ENCODE results near the gene BTK.

BTK gene

GRCh38 chrX:101385795-101386541, at the start of gene BTK:
Gene BTK (minus strand): TSS chrX:101386191. CDS start chrX:101375284, 10,907 bp downstream.
- intact Hi-C loops (cut with micrococcal nuclease): no loop called here
- H3K9me3 Mint-ChIP-seq: no peaks in the 10 kb centered on the region
- H3K4me3 Mint-ChIP-seq: peak within 1 kb of the TSS; percentile 96
- no peaks in the 10 kb centered on the region for H3K27me3 Mint-ChIP-seq
- peak within 1 kb of the TSS; percentile 96 for H3K27ac Mint-ChIP-seq
- H3K4me1 Mint-ChIP-seq (ENCODE audit: low read depth): peaks cover 27% of the 10 kb centered on the region
- H3K36me3 Mint-ChIP-seq (ENCODE audit: low read depth): peaks cover 27% of the 10 kb centered on the region

- intact Hi-C loops (cut with micrococcal nuclease): no loop called here
- Mint-ChIP-seq H3K9me3 (no peaks in the 10 kb centered on the region), H3K36me3 (ENCODE audit: low read depth) (peaks cover 37% of the 10 kb centered on the region), H3K4me3 (no peak overlapping the region), H3K27me3 (no peaks in the 10 kb centered on the region), H3K27ac (no peak overlapping the region), H3K4me1 (ENCODE audit: low read depth) (no peaks in the 10 kb centered on the region)
Measured at GRCh38 chrX:101430457-101431078, 44.6 kb upstream of the BTK start.

- Mint-ChIP-seq H3K4me1 (ENCODE audit: low read depth) (peaks cover 4% of the 10 kb centered on the region), H3K9me3 (no peaks in the 10 kb centered on the region), H3K36me3 (ENCODE audit: low read depth) (peaks cover 44% of the 10 kb centered on the region), H3K27me3 (no peaks in the 10 kb centered on the region), H3K4me3 (no peak overlapping the region), H3K27ac (no peak overlapping the region)
- intact Hi-C loops (cut with micrococcal nuclease): no loop called here
Measured at GRCh38 chrX:101429934-101430333, 43.9 kb upstream of the BTK start.

GRCh38 chrX:101427954-101428353, 42.0 kb upstream of the BTK start:
- no peaks in the 10 kb centered on the region for H3K27me3 Mint-ChIP-seq
- H3K4me3 Mint-ChIP-seq: no peak overlapping the region
- no peaks in the 10 kb centered on the region for H3K9me3 Mint-ChIP-seq
- H3K27ac Mint-ChIP-seq: no peak overlapping the region
- intact Hi-C loops (cut with micrococcal nuclease): no loop called here
- H3K4me1 Mint-ChIP-seq (ENCODE audit: low read depth): peaks cover 7% of the 10 kb centered on the region
- peaks cover 49% of the 10 kb centered on the region for H3K36me3 Mint-ChIP-seq (ENCODE audit: low read depth)

GRCh38 chrX:101419489-101419888, 33.5 kb upstream of the BTK start:
- H3K27me3 Mint-ChIP-seq: no peaks in the 10 kb centered on the region
- no peak overlapping the region for H3K4me3 Mint-ChIP-seq
- peaks cover 39% of the 10 kb centered on the region for H3K36me3 Mint-ChIP-seq (ENCODE audit: low read depth)
- intact Hi-C loops (cut with micrococcal nuclease): loop anchor here (5.0 kb wide), 4 partner anchors 72 to 513 kb away; partner anchors contain the start of genes ARMCX6, TIMM8A and ZMAT1
- peaks cover 37% of the 10 kb centered on the region for H3K4me1 Mint-ChIP-seq (ENCODE audit: low read depth)
- no peaks in the 10 kb centered on the region for H3K9me3 Mint-ChIP-seq
- peak overlapping the region; percentile 99 for H3K27ac Mint-ChIP-seq

- Mint-ChIP-seq H3K9me3 (no peaks in the 10 kb centered on the region), H3K36me3 (ENCODE audit: low read depth) (peaks cover 43% of the 10 kb centered on the region)
Measured at GRCh38 chrX:101417981-101418841, 32.2 kb upstream of the BTK start.

GRCh38 chrX:101417190-101417589, 31.2 kb upstream of the BTK start:
- no peaks in the 10 kb centered on the region for H3K9me3 Mint-ChIP-seq
- no peak overlapping the region for H3K4me3 Mint-ChIP-seq
- no peaks in the 10 kb centered on the region for H3K27me3 Mint-ChIP-seq
- intact Hi-C loops (cut with micrococcal nuclease): loop anchor here (5.0 kb wide), 4 partner anchors 70 to 515 kb away; partner anchors contain the start of genes ARMCX6, TIMM8A and ZMAT1
- peak overlapping the region; percentile 99 for H3K27ac Mint-ChIP-seq
- peaks cover 49% of the 10 kb centered on the region for H3K4me1 Mint-ChIP-seq (ENCODE audit: low read depth)
- H3K36me3 Mint-ChIP-seq (ENCODE audit: low read depth): peaks cover 49% of the 10 kb centered on the region

More at GRCh38 chrX:101417981-101418841, 32.2 kb upstream of the BTK start:
- Mint-ChIP-seq H3K27me3 (no peaks in the 10 kb centered on the region), H3K4me3 (peak overlapping the region; percentile 90), H3K4me1 (ENCODE audit: low read depth) (peaks cover 39% of the 10 kb centered on the region), H3K27ac (peak overlapping the region; percentile 99)
- intact Hi-C loops (cut with micrococcal nuclease): loop anchor here (5.0 kb wide), 4 partner anchors 71 to 514 kb away; partner anchors contain the start of genes ARMCX6, TIMM8A and ZMAT1

GRCh38 chrX:101416691-101417090, 30.7 kb upstream of the BTK start:
- peaks cover 54% of the 10 kb centered on the region for H3K4me1 Mint-ChIP-seq (ENCODE audit: low read depth)
- intact Hi-C loops (cut with micrococcal nuclease): loop anchor here (5.0 kb wide), 4 partner anchors 69 to 516 kb away; partner anchors contain the start of genes ARMCX6, TIMM8A and ZMAT1
- no peak overlapping the region for H3K4me3 Mint-ChIP-seq
- H3K9me3 Mint-ChIP-seq: no peaks in the 10 kb centered on the region
- no peaks in the 10 kb centered on the region for H3K27me3 Mint-ChIP-seq
- no peak overlapping the region for H3K27ac Mint-ChIP-seq
- H3K36me3 Mint-ChIP-seq (ENCODE audit: low read depth): peaks cover 49% of the 10 kb centered on the region

GRCh38 chrX:101415180-101416145, 29.5 kb upstream of the BTK start:
- H3K9me3 Mint-ChIP-seq: no peaks in the 10 kb centered on the region
- H3K27ac Mint-ChIP-seq: peak overlapping the region; percentile 30
- peaks cover 45% of the 10 kb centered on the region for H3K36me3 Mint-ChIP-seq (ENCODE audit: low read depth)
- intact Hi-C loops (cut with micrococcal nuclease): loop anchor here (2.0 to 5.0 kb wide), 5 partner anchors 68 to 517 kb away; partner anchors contain the start of genes ARMCX6, TIMM8A and ZMAT1
- no peaks in the 10 kb centered on the region for H3K27me3 Mint-ChIP-seq
- H3K4me1 Mint-ChIP-seq (ENCODE audit: low read depth): peaks cover 59% of the 10 kb centered on the region
- H3K4me3 Mint-ChIP-seq: no peak overlapping the region

- intact Hi-C loops (cut with micrococcal nuclease): no loop called here
- Mint-ChIP-seq H3K4me3 (no peak overlapping the region), H3K9me3 (no peaks in the 10 kb centered on the region), H3K27ac (peak overlapping the region; percentile 62), H3K4me1 (ENCODE audit: low read depth) (peaks cover 41% of the 10 kb centered on the region), H3K27me3 (no peaks in the 10 kb centered on the region), H3K36me3 (ENCODE audit: low read depth) (peaks cover 33% of the 10 kb centered on the region)
Measured at GRCh38 chrX:101411984-101412383, 26.0 kb upstream of the BTK start.

GRCh38 chrX:101410461-101410860, 24.5 kb upstream of the BTK start:
- H3K27me3 Mint-ChIP-seq: no peaks in the 10 kb centered on the region
- H3K9me3 Mint-ChIP-seq: no peaks in the 10 kb centered on the region
- peak overlapping the region; percentile 57 for H3K4me3 Mint-ChIP-seq
- intact Hi-C loops (cut with micrococcal nuclease): no loop called here
- H3K36me3 Mint-ChIP-seq (ENCODE audit: low read depth): peaks cover 36% of the 10 kb centered on the region
- H3K27ac Mint-ChIP-seq: no peak overlapping the region
- peaks cover 33% of the 10 kb centered on the region for H3K4me1 Mint-ChIP-seq (ENCODE audit: low read depth)

GRCh38 chrX:101409043-101409442, 23.1 kb upstream of the BTK start:
- intact Hi-C loops (cut with micrococcal nuclease): no loop called here
- Mint-ChIP-seq H3K9me3 (no peaks in the 10 kb centered on the region), H3K4me1 (ENCODE audit: low read depth) (peaks cover 25% of the 10 kb centered on the region), H3K27me3 (no peaks in the 10 kb centered on the region), H3K27ac (peak overlapping the region; percentile 97), H3K36me3 (ENCODE audit: low read depth) (peaks cover 37% of the 10 kb centered on the region), H3K4me3 (peak overlapping the region; percentile 74)

GRCh38 chrX:101408532-101408841, 22.5 kb upstream of the BTK start:
- Mint-ChIP-seq H3K36me3 (ENCODE audit: low read depth) (peaks cover 41% of the 10 kb centered on the region), H3K27ac (peak overlapping the region; percentile 97), H3K4me1 (ENCODE audit: low read depth) (peaks cover 25% of the 10 kb centered on the region), H3K27me3 (no peaks in the 10 kb centered on the region), H3K4me3 (peak overlapping the region; percentile 94), H3K9me3 (no peaks in the 10 kb centered on the region)
- intact Hi-C loops (cut with micrococcal nuclease): no loop called here

Measured in dendritic cell treated with granulocyte-macrophage colony-stimulating factor and Interleukin-4, amounts not matched to agents 40 ng/mL and 50 ng/mL, for 4 days (primary cell).